GM23338 (cell line): ENCODE results near the gene FUT4. TPM values are rescaled to one million over a fixed set of nuclear protein-coding genes. Genes with fewer than 3 reads are reported as not detected.

ENCODE experiments used
- ATAC-seq: fragments of 200-7000 bp; cut with Tn5 transposase; 3 replicates; pipeline ENCODE4 v1.9.1; 2020
- DNase-seq: peaks from one replicate; pipeline ENCODE4 v3.0.0-alpha.2; 2015; ENCODE audit warnings: low spot score
- H2AFZ ChIP-seq: fragments of 200-600 bp; sonication (generic); 2 replicates; pipeline ENCODE4 v1.8.0; 2016; ENCODE audit warnings: antibody characterized with exemption, mild to moderate bottlenecking, moderate library complexity
- H3F3A ChIP-seq: fragments of 200-600 bp; sonication (generic); replicated peaks from 2 replicates; pipeline ENCODE4 v1.8.0; 2017; ENCODE audit warnings: antibody characterized with exemption, mixed run types, low read depth
- H3K27ac ChIP-seq: fragments of 200-600 bp; sonication (generic); 2 replicates; pipeline ENCODE4 v1.6.1; 2016; ENCODE audit warnings: low read depth
- H3K27me3 ChIP-seq: fragments of 200-600 bp; sonication (generic); 2 replicates; pipeline ENCODE4 v1.8.0; 2016; ENCODE audit warnings: mild to moderate bottlenecking, mixed run types, moderate library complexity; ENCODE audit not compliant: insufficient read depth
- H3K36me3 ChIP-seq: fragments of 200-600 bp; sonication (generic); 2 replicates; pipeline ENCODE4 v1.8.0; 2016; ENCODE audit warnings: mild to moderate bottlenecking; ENCODE audit not compliant: insufficient read depth
- H3K4me1 ChIP-seq: fragments of 200-600 bp; sonication (generic); 2 replicates; pipeline ENCODE4 v1.8.0; 2016; ENCODE audit warnings: mild to moderate bottlenecking, moderate library complexity; ENCODE audit not compliant: insufficient read depth
- H3K4me2 ChIP-seq: fragments of 200-600 bp; sonication (generic); 2 replicates; pipeline ENCODE4 v1.7.1; 2017; ENCODE audit warnings: mixed run types
- H3K4me3 ChIP-seq: fragments of 200-600 bp; sonication (generic); 2 replicates; pipeline ENCODE4 v1.6.1; 2016; ENCODE audit warnings: mixed run types
- H3K79me2 ChIP-seq: fragments of 200-600 bp; sonication (generic); replicated peaks from 2 replicates; pipeline ENCODE4 v1.8.0; 2017; ENCODE audit warnings: mild to moderate bottlenecking; ENCODE audit not compliant: insufficient read depth
- H3K9me2 ChIP-seq: fragments of 200-600 bp; sonication (generic); 2 replicates; pipeline ENCODE4 v1.8.0; 2017; ENCODE audit not compliant: insufficient read depth
- H4K20me1 ChIP-seq: fragments of 200-600 bp; sonication (generic); replicated peaks from 2 replicates; pipeline ENCODE4 v1.8.0; 2017; ENCODE audit warnings: mild to moderate bottlenecking; ENCODE audit not compliant: insufficient read depth
- H3K27ac Mint-ChIP-seq: 2 replicates; pipeline ENCODE4 v1.8.0; 2020; ENCODE audit warnings: inconsistent platforms, mild to moderate bottlenecking, moderate library complexity, mixed read lengths
- H3K27me3 Mint-ChIP-seq: 3 replicates; pipeline ENCODE4 v1.8.0; 2022; ENCODE audit warnings: low read depth, mild to moderate bottlenecking, moderate library complexity, mixed read lengths, inconsistent platforms; ENCODE audit not compliant: insufficient read depth, poor library complexity
- H3K36me3 Mint-ChIP-seq: 3 replicates; pipeline ENCODE4 v1.8.0; 2021; ENCODE audit warnings: low read depth, mild to moderate bottlenecking, inconsistent platforms, moderate library complexity, mixed read lengths
- H3K4me1 Mint-ChIP-seq: 3 replicates; pipeline ENCODE4 v1.8.0; 2020; ENCODE audit warnings: mild to moderate bottlenecking, inconsistent platforms, mixed read lengths
- H3K4me3 Mint-ChIP-seq: 3 replicates; pipeline ENCODE4 v1.8.0; 2021; ENCODE audit warnings: moderate library complexity, mild to moderate bottlenecking, inconsistent platforms, mixed read lengths
- H3K9me3 Mint-ChIP-seq: 3 replicates; pipeline ENCODE4 v1.8.0; 2020; ENCODE audit warnings: moderate library complexity, mild to moderate bottlenecking, inconsistent platforms, mixed read lengths
- polyA plus RNA-seq: library from polyadenylated mRNA; unstranded; fragments of >200 nt; fragmentation: Nextera tagmentation; extraction: Ambion mirVana; gene quantifications from 2 replicates; pipeline ENCODE4 v1.2.1, GENCODE V29; 2016
- total RNA-seq: library from RNA; depleted of rRNA; stranded (reverse); fragments of >200 nt; shearing (Covaris generic); gene quantifications from 2 replicates; pipeline ENCODE4 v1.2.3, GENCODE V29; 2014
- TF ChIP-seq, protein P1 (sequence below): fragments of 250-450 bp; sonication (Bioruptor Pico); IDR thresholded peaks from 2 replicates; pipeline ENCODE4 v1.5.0; 2020; ENCODE audit warnings: mild to moderate bottlenecking, moderate library complexity
- TF ChIP-seq, protein P2 (sequence below), 2 experiments: fragments of 200-600 bp in 1 of 2; sonication (generic) in 1 of 2; conservative IDR thresholded peaks; 2 replicates each; pipeline versions ENCODE4 v1.5.1 to v1.6.1; 2016 to 2017; ENCODE audit warnings: antibody characterized with exemption in 2 of 2, low read depth in 2 of 2, mild to moderate bottlenecking in 2 of 2, moderate library complexity in 1 of 2

Gene FUT4
- total and polyA plus RNA-seq, 2 experiments from 2014 or later = 2.4 to 7.4 TPM

DNA sequence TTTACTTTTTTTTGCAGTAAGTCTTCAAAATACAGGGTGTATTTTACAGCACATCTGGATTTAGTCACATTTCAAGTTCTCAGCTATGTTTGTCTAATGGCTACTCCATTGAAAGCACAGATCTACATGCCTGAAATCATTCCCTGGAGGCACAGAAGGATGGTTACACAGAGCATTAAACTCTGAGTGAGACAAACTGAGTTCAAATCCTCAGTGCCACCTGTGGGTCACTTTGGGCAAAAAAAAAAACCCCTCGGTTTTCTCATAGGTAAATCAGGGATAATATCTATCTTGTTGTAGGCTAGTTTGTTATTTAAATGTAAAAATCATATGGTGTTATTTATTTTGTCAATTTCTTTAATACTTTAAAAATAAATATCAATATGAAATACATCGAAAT lies 42.2 kb upstream of the FUT4 start:
- DNase-seq (peak; percentile 36), ATAC-seq (no peak)
- H3K36me3 ChIP-seq = no peaks in the 10 kb centered on the region

More for the DNA sequence above, 42.2 kb upstream of the FUT4 start:
- peaks cover 3% of the 10 kb centered on the region; the same call in 1 of the 3 replicates for H3K36me3 Mint-ChIP-seq
- Histone ChIP-seq H3F3A (no peaks in the 10 kb centered on the region), H3K27ac (no peak overlapping the region), H3K27me3 (no peaks in the 10 kb centered on the region), H2AFZ (no peak overlapping the region), H4K20me1 (no peaks in the 10 kb centered on the region), H3K79me2 (no peaks in the 10 kb centered on the region), H3K4me1 (no peaks in the 10 kb centered on the region), H3K9me2 (no peaks in the 10 kb centered on the region), H3K4me2 (no peak overlapping the region), H3K4me3 (no peak overlapping the region)
- TF ChIP-seq, protein P1, sequence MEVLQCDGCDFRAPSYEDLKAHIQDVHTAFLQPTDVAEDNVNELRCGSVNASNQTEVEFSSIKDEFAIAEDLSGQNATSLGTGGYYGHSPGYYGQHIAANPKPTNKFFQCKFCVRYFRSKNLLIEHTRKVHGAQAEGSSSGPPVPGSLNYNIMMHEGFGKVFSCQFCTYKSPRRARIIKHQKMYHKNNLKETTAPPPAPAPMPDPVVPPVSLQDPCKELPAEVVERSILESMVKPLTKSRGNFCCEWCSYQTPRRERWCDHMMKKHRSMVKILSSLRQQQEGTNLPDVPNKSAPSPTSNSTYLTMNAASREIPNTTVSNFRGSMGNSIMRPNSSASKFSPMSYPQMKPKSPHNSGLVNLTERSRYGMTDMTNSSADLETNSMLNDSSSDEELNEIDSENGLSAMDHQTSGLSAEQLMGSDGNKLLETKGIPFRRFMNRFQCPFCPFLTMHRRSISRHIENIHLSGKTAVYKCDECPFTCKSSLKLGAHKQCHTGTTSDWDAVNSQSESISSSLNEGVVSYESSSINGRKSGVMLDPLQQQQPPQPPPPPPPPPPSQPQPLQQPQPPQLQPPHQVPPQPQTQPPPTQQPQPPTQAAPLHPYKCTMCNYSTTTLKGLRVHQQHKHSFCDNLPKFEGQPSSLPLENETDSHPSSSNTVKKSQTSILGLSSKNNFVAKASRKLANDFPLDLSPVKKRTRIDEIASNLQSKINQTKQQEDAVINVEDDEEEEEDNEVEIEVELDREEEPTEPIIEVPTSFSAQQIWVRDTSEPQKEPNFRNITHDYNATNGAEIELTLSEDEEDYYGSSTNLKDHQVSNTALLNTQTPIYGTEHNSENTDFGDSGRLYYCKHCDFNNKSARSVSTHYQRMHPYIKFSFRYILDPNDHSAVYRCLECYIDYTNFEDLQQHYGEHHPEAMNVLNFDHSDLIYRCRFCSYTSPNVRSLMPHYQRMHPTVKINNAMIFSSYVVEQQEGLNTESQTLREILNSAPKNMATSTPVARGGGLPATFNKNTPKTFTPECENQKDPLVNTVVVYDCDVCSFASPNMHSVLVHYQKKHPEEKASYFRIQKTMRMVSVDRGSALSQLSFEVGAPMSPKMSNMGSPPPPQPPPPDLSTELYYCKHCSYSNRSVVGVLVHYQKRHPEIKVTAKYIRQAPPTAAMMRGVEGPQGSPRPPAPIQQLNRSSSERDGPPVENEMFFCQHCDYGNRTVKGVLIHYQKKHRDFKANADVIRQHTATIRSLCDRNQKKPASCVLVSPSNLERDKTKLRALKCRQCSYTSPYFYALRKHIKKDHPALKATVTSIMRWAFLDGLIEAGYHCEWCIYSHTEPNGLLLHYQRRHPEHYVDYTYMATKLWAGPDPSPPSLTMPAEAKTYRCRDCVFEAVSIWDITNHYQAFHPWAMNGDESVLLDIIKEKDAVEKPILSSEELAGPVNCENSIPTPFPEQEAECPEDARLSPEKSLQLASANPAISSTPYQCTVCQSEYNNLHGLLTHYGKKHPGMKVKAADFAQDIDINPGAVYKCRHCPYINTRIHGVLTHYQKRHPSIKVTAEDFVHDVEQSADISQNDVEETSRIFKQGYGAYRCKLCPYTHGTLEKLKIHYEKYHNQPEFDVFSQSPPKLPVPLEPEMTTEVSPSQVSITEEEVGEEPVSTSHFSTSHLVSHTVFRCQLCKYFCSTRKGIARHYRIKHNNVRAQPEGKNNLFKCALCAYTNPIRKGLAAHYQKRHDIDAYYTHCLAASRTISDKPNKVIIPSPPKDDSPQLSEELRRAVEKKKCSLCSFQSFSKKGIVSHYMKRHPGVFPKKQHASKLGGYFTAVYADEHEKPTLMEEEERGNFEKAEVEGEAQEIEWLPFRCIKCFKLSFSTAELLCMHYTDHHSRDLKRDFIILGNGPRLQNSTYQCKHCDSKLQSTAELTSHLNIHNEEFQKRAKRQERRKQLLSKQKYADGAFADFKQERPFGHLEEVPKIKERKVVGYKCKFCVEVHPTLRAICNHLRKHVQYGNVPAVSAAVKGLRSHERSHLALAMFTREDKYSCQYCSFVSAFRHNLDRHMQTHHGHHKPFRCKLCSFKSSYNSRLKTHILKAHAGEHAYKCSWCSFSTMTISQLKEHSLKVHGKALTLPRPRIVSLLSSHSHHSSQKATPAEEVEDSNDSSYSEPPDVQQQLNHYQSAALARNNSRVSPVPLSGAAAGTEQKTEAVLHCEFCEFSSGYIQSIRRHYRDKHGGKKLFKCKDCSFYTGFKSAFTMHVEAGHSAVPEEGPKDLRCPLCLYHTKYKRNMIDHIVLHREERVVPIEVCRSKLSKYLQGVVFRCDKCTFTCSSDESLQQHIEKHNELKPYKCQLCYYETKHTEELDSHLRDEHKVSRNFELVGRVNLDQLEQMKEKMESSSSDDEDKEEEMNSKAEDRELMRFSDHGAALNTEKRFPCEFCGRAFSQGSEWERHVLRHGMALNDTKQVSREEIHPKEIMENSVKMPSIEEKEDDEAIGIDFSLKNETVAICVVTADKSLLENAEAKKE (CRISPR knock-in tag) = no peak
- TF ChIP-seq, protein P2, sequence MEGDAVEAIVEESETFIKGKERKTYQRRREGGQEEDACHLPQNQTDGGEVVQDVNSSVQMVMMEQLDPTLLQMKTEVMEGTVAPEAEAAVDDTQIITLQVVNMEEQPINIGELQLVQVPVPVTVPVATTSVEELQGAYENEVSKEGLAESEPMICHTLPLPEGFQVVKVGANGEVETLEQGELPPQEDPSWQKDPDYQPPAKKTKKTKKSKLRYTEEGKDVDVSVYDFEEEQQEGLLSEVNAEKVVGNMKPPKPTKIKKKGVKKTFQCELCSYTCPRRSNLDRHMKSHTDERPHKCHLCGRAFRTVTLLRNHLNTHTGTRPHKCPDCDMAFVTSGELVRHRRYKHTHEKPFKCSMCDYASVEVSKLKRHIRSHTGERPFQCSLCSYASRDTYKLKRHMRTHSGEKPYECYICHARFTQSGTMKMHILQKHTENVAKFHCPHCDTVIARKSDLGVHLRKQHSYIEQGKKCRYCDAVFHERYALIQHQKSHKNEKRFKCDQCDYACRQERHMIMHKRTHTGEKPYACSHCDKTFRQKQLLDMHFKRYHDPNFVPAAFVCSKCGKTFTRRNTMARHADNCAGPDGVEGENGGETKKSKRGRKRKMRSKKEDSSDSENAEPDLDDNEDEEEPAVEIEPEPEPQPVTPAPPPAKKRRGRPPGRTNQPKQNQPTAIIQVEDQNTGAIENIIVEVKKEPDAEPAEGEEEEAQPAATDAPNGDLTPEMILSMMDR (conservative IDR thresholded peaks at IDR 0.05; ENCODE audit: low read depth in 2 of 2) = peak in 1 of 2 experiments; percentile 51; a peak in 3 of 4 replicates
- no peaks in the 10 kb centered on the region for H3K27me3 Mint-ChIP-seq
- no peak overlapping the region for H3K4me3 Mint-ChIP-seq
- no peaks in the 10 kb centered on the region for H3K9me3 Mint-ChIP-seq
- no peak overlapping the region for H3K27ac Mint-ChIP-seq
- no peaks in the 10 kb centered on the region for H3K4me1 Mint-ChIP-seq
